Endodermal cell (in vitro differentiated cells): Measurements from ENCODE around the gene RHEB. TPM values are rescaled to one million over a fixed set of nuclear protein-coding genes. Genes with fewer than 3 reads are reported as not detected.

ENCODE experiments used
- DNase-seq: peaks from one replicate; pipeline ENCODE4 v3.0.0-alpha.2; 2017
- H3K27ac ChIP-seq: 2 replicates; pipeline ENCODE4 v1.5.1; 2013; ENCODE audit warnings: mild to moderate bottlenecking, low read depth, low read length, moderate library complexity
- H3K27me3 ChIP-seq: 2 replicates; pipeline ENCODE4 v1.6.1; 2013; ENCODE audit warnings: mild to moderate bottlenecking, low read length, moderate library complexity; ENCODE audit not compliant: insufficient read depth, control insufficient read depth, poor library complexity, severe bottlenecking
- H3K36me3 ChIP-seq: 2 replicates; pipeline ENCODE4 v1.7.0; 2013; ENCODE audit warnings: mild to moderate bottlenecking, low read length, moderate library complexity; ENCODE audit not compliant: control insufficient read depth, insufficient read depth
- H3K4me1 ChIP-seq: one replicate; pipeline ENCODE4 v1.7.0; 2013; ENCODE audit warnings: low read length; ENCODE audit not compliant: control insufficient read depth, insufficient read depth
- H3K4me3 ChIP-seq: 2 replicates; pipeline ENCODE4 v1.5.1; 2013; ENCODE audit warnings: mild to moderate bottlenecking, low read length, moderate library complexity
- H3K9ac ChIP-seq: 2 replicates; pipeline ENCODE4 v1.6.1; 2013; ENCODE audit warnings: mild to moderate bottlenecking, low read length, moderate library complexity; ENCODE audit not compliant: poor library complexity, severe bottlenecking; ENCODE audit errors: extremely low read depth
- H3K9me3 ChIP-seq: 2 replicates; pipeline ENCODE4 v1.6.1; 2013; ENCODE audit warnings: mild to moderate bottlenecking, low read length, moderate library complexity; ENCODE audit not compliant: control insufficient read depth
- H3K27ac Mint-ChIP-seq: 2 replicates; pipeline ENCODE4 v1.8.0; 2020; ENCODE audit warnings: mixed read lengths
- H3K27me3 Mint-ChIP-seq: 2 replicates; pipeline ENCODE4 v1.8.0; 2021; ENCODE audit warnings: mild to moderate bottlenecking, mixed read lengths; ENCODE audit not compliant: insufficient read depth
- H3K36me3 Mint-ChIP-seq: 2 replicates; pipeline ENCODE4 v1.8.0; 2020; ENCODE audit warnings: low read depth, mixed read lengths
- H3K4me1 Mint-ChIP-seq: 2 replicates; pipeline ENCODE4 v1.8.0; 2020; ENCODE audit warnings: mixed read lengths
- H3K4me3 Mint-ChIP-seq: 2 replicates; pipeline ENCODE4 v1.8.0; 2020; ENCODE audit warnings: mild to moderate bottlenecking, moderate library complexity, mixed read lengths
- H3K9me3 Mint-ChIP-seq: 2 replicates; pipeline ENCODE4 v1.8.0; 2020; ENCODE audit warnings: mild to moderate bottlenecking, mixed read lengths
- CTCF ChIP-seq: fragments of 200-600 bp; sonication (generic); conservative IDR thresholded peaks from 2 replicates; pipeline ENCODE4 v1.5.0; 2021; ENCODE audit warnings: antibody characterized with exemption, mild to moderate bottlenecking
- WGBS, 2 experiments: methylation state at CpG; one replicate each; pipeline versions ENCODE4 v1.1.5 to v1.1.7; 2013; ENCODE audit warnings: missing lambda C conversion rate in 2 of 2, mixed read lengths in 1 of 2; ENCODE audit not compliant: insufficient coverage in 1 of 2, insufficient read length in 1 of 2; 5-methylcytosine and 5-hydroxymethylcytosine counted together
- total RNA-seq, 2 donors: library from RNA; stranded (reverse); fragmentation: NEBNext Ultra II Directional in 1 of 2; extraction: Animal tissue kit (Norgen Biotek cat#: 25700) in 1 of 2; gene quantifications; 2 replicates in 1 of 2; 3 replicates in 1 of 2; pipeline ENCODE4 v1.2.1, GENCODE V29; 2021

The RHEB gene
- total RNA-seq, 2 donors from 2014 or later = 108 to 113 TPM

GRCh38 chr7:151422212-151422611 lies 97.5 kb downstream of the RHEB start:
- peak overlapping the region; percentile 39 for H3K4me3 ChIP-seq
- peak overlapping the region; percentile 85 for H3K27ac Mint-ChIP-seq
- H3K9me3 ChIP-seq = peaks cover 36% of the 10 kb centered on the region
- H3K36me3 Mint-ChIP-seq = peaks cover 4% of the 10 kb centered on the region
- no peak overlapping the region for H3K27ac ChIP-seq
- peaks cover 12% of the 10 kb centered on the region for H3K27me3 Mint-ChIP-seq
- H3K27me3 ChIP-seq = no peaks in the 10 kb centered on the region
- H3K36me3 ChIP-seq = no peaks in the 10 kb centered on the region
- DNase-seq = no peak
- H3K9ac ChIP-seq = peak overlapping the region; percentile 19
- peaks cover 44% of the 10 kb centered on the region for H3K4me1 Mint-ChIP-seq
- peaks cover 26% of the 10 kb centered on the region for H3K4me1 ChIP-seq
- H3K9me3 Mint-ChIP-seq = peaks cover 38% of the 10 kb centered on the region
- H3K4me3 Mint-ChIP-seq = no peak overlapping the region
- no peak for TF ChIP-seq CTCF
- WGBS, 2 experiments = 89 to 92% methylated on average over 3 to 5 of the region's 5 CpGs

GRCh38 chr7:151420144-151420543 lies 99.6 kb downstream of the RHEB start:
- peaks cover 18% of the 10 kb centered on the region for H3K4me1 ChIP-seq
- H3K36me3 Mint-ChIP-seq = peaks cover 4% of the 10 kb centered on the region
- WGBS, 2 experiments = 88 to 94% methylated on average over 3 to 5 of the region's 5 CpGs
- peaks cover 19% of the 10 kb centered on the region for H3K27me3 Mint-ChIP-seq
- H3K4me3 Mint-ChIP-seq = no peak overlapping the region
- no peaks in the 10 kb centered on the region for H3K36me3 ChIP-seq
- DNase-seq = no peak
- peaks cover 36% of the 10 kb centered on the region for H3K9me3 ChIP-seq
- no peaks in the 10 kb centered on the region for H3K27me3 ChIP-seq
- H3K4me1 Mint-ChIP-seq = peaks cover 39% of the 10 kb centered on the region
- H3K9ac ChIP-seq = no peak overlapping the region
- peak overlapping the region; percentile 45 for H3K4me3 ChIP-seq
- H3K27ac ChIP-seq = no peak overlapping the region
- no peak overlapping the region for H3K27ac Mint-ChIP-seq
- no peak for TF ChIP-seq CTCF
- H3K9me3 Mint-ChIP-seq = peaks cover 41% of the 10 kb centered on the region

GRCh38 chr7:151416941-151417315 lies 102.8 kb downstream of the RHEB start:
- WGBS, 2 experiments = 87 to 90% methylated on average over 11 of the region's 11 CpGs
- H3K27me3 Mint-ChIP-seq = peaks cover 24% of the 10 kb centered on the region
- Histone ChIP-seq H3K9me3 (peaks cover 30% of the 10 kb centered on the region), H3K9ac (no peak overlapping the region), H3K27ac (no peak overlapping the region), H3K4me3 (no peak overlapping the region), H3K4me1 (peaks cover under 1% of the 10 kb centered on the region), H3K36me3 (no peaks in the 10 kb centered on the region), H3K27me3 (no peaks in the 10 kb centered on the region)
- peaks cover 36% of the 10 kb centered on the region for H3K9me3 Mint-ChIP-seq
- peaks cover 18% of the 10 kb centered on the region for H3K36me3 Mint-ChIP-seq
- H3K4me1 Mint-ChIP-seq = peaks cover 21% of the 10 kb centered on the region
- no peak for DNase-seq
- no peak overlapping the region for H3K4me3 Mint-ChIP-seq
- TF ChIP-seq CTCF = no peak
- H3K27ac Mint-ChIP-seq = no peak overlapping the region
